Middle frontal gyrus (tissue), 1 donor: Measurements from ENCODE around the gene CTNNA3.

Experiments used
- DNase-seq: peaks from one replicate; pipeline ENCODE4 v3.0.0-alpha.2; 2015; ENCODE audit warnings: low spot score; ENCODE audit errors: extremely low spot score

CTNNA3 gene

GRCh38 chr10:66941491-66941890 lies 754.5 kb downstream of the CTNNA3 start:
- peak; percentile 53 for DNase-seq

GRCh38 chr10:66940965-66941364 lies 755.0 kb downstream of the CTNNA3 start:
- DNase-seq = no peak

DNA sequence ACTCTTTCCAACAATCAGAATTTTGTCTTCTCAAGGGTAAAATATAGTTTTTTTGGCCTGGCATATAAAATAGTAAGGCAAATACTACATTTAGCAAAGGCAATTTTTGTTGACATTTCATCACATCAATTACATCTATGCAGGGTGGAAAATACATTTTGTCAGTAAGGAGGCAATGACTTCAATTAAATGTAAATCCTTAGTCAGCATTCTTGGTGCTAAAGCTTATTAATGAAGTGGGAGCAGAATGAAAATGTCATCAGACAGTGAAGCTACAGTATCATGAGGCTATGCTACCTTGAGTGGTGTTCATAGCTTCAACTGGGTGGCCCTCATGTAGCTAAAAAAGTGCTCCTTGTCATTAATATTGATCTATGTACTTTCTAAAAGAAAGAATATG lies 761.3 kb downstream of the CTNNA3 start:
- DNase-seq = no peak

- DNase-seq = no peak
Observed at GRCh38 chr10:66931949-66932343, 764.0 kb downstream of the CTNNA3 start.

GRCh38 chr10:66931340-66931948 lies 764.6 kb downstream of the CTNNA3 start:
- peak; percentile 74 for DNase-seq

DNA sequence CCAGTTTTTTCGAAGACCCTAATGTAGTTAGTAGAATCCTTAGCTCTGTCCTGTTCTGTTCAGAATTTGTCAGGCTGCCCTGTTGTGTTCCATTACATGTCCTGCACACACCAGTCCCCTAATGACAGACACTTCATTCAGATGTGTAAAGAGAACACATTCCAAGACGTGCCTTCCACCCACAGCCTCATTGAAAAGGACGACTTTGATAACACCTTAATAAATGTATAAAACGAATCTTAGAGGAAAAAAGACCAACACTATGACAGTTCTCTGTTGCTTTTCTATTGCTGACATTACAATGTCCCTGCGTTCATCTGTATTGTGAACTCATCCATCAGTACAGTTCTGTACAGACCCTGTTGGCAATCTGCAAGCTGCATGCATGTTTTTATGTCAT lies 766.6 kb downstream of the CTNNA3 start:
- DNase-seq = no peak

- DNase-seq = no peak
Observed at GRCh38 chr10:66928776-66929175, 767.2 kb downstream of the CTNNA3 start.

DNA sequence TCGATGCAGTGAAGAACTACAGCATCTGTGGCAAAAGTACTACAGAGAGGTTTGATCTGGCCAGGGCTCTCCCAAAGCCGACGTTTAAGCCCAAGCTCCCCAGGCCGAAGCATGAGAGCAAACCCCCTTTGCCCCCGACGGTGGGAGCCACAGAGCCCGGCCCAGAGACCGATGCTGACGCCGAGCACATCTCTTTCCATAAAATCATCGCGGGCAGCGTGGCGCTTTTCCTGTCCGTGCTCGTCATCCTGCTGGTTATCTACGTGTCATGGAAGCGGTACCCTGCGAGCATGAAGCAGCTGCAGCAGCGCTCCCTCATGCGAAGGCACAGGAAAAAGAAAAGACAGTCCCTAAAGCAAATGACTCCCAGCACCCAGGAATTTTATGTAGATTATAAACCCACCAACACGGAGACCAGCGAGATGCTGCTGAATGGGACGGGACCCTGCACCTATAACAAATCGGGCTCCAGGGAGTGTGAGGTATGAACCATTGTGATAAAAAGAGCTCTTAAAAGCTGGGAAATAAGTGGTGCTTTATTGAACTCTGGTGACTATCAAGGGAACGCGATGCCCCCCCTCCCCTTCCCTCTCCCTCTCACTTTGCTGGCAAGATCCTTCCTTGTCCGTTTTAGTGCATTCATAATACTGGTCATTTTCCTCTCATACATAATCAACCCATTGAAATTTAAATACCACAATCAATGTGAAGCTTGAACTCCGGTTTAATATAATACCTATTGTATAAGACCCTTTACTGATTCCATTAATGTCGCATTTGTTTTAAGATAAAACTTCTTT lies 767.8 kb downstream of the CTNNA3 start:
- no peak for DNase-seq

GRCh38 chr10:66927251-66927935 lies 768.6 kb downstream of the CTNNA3 start:
- DNase-seq = peak; percentile 33

GRCh38 chr10:66926841-66927240 lies 769.2 kb downstream of the CTNNA3 start:
- no peak for DNase-seq

DNA sequence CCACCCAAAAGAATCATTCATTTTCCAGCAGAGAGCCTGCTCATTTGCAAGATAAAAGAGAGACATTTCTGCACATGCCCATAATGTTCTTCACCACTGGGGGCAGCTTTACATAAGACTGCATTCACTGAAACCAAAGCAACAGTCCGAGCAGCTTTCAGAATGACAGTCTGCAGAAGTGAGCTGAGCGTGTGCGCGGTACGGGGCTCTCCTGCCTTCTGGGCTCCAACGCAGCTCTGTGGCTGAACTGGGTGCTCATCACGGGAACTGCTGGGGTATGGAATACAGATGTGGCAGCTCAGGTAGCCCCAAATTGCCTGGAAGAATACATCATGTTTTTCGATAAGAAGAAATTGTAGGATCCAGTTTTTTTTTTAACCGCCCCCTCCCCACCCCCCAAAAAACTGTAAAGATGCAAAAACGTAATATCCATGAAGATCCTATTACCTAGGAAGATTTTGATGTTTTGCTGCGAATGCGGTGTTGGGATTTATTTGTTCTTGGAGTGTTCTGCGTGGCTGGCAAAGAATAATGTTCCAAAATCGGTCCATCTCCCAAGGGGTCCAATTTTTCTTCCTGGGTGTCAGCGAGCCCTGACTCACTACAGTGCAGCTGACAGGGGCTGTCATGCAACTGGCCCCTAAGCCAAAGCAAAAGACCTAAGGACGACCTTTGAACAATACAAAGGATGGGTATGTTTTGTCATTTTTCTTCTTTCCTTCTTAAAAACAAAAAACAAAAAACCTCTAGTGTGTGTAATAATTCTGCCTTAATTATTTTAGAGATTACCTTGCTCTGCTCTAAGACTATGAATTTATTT lies 769.9 kb downstream of the CTNNA3 start, which contains the start of gene LRRTM3:
LRRTM3 (plus strand) TSS at position 141 of the 820 bp plus-strand sequence.
- DNase-seq = peak; percentile 83

GRCh38 chr10:66925373-66925772 lies 770.6 kb downstream of the CTNNA3 start:
- DNase-seq = no peak

DNA sequence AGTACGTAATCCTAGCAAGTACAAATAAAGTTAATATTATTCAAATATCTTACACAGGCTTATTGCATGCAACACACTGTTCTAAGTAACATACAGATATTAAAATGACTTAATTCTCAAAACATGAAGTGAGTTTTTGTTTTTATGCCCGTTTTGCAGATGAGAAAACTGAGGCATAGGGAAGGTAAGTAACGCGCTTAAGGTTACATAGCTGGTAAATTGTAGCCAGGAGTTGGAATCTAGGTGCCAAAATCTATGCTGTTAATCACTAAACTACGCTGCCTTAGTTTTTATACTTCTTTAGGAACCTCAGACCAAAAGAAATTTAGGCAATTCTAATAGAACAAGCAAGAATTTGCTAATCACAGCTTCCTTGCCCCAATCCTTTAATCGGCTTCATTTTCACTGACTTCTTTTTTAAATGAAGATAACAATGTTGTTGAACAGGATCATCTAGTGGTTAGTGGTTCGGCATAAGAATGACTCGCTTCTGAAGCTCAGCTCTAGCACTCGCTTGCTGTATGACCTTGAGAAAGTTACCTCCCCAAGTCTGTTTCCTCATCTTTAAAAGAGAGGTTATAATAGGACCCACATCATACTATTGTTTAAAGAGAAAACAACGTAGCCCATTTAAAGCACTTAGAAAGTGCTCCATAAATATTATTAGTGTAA lies 771.2 kb downstream of the CTNNA3 start:
- DNase-seq = no peak

DNA sequence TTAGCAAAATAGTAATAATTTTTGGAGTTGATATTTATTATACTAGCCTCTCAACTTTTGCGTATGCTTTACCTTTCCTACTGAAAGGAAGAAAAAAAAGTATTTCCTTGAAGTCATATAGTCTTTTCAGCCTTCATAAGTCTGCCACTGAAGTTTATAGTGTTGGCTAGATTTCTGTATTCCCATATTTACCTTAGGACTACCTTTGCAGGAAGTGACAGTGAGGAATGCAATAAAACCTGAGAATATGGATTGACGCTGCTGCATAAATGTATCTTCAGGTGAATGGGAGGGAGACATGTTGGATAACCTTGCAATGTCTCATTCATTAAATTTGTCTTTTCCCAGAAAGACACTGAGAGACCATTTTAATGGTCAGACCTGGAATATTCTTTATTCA lies 776.7 kb downstream of the CTNNA3 start:
- DNase-seq = no peak

DNA sequence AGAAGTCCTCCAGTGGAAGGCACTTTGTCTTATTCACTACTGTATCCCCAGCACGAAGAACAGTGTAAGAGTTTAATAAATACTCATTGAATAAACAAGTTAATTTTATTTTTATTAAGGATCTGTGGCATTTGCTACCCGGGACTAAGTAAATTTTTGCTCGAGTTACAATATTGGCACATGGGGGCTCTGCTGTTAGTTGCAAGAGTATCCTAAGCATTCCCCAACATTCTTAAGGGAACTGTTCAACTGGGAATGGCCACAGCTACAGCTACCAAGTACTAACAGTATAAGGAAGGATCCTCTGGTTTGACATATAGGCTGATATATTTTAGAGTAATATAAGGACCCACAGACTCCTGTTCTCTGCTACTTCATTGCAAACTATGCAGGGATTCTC lies 778.9 kb downstream of the CTNNA3 start:
- DNase-seq = no peak

GRCh38 chr10:66916030-66916429 lies 780.0 kb downstream of the CTNNA3 start:
- DNase-seq = no peak

- no peak for DNase-seq
Observed at GRCh38 chr10:66910671-66911070, 785.3 kb downstream of the CTNNA3 start.

- no peak for DNase-seq
Observed at GRCh38 chr10:66892871-66893270, 803.1 kb downstream of the CTNNA3 start.

DNA sequence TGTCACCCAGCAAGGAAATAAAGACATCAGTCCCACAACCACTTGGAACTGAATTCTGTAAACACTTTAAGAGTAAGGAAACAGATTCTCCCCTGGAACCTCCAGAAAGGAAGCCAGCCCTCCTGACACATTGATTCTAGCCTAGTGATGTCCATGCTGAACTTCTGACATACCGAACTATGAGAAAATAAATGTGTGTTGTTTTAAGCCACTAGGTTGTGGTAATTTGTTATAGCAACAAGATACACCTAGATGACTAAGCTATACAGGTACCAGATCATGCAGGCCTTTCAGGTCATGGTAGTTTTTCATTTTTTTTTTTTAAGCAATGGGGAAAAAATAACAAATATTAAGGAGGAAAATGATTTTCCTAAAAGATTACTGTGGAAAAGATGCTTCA lies 807.8 kb downstream of the CTNNA3 start:
- DNase-seq = no peak

DNA sequence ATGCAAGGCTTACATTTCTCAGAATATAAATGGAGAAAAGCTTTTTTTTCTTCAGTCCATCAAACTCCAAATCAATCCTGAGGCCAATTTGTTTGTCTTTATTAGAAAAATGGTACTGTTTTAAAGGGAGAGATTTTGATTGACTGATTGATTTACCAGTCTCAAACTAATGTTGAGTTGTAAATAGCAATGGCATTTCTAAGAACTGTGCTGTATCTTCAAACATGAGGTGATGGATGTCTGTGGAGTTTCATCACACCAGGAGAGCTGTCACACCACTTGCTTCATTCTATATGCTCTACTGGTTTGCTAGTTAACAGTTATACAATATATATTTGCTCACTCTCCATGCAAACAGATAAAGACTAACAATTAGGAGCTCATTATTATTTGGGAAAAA lies 809.1 kb downstream of the CTNNA3 start:
- no peak for DNase-seq

DNA sequence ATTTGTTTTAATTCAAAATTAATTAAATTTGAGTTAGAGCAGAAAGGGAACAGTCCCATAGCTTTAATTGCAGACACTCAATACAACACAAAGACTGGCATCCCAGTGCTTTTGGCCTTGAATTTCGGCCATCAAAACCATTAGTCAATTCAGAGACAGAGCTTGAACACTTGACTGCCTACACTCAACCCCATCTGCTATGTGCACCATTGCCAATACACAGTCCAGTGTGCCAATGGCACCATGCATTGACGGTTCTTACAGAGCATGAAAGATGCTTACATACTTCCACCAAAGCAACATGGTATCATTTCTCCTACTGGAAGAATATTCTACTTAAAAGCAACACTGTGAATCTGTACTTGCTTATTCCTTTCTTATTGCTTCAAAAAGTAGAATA lies 813.7 kb downstream of the CTNNA3 start:
- no peak for DNase-seq
